T1000 (cell line): Measurements from ENCODE around the gene PHLDB3.
A peak's percentile ranks its signal among the peaks of the same experiment; 100 is the strongest.
"Not testable (repeated sequence)": the region's sequence is repeated elsewhere in the genome, so short reads cannot be mapped to it uniquely, and the experiment has no call there.

Experiments used
- DNase-seq: peaks from one replicate; lab custom pipeline; 2025; ENCODE audit warnings: mixed read lengths; lab: John Stamatoyannopoulos, UW

Gene PHLDB3

DNA sequence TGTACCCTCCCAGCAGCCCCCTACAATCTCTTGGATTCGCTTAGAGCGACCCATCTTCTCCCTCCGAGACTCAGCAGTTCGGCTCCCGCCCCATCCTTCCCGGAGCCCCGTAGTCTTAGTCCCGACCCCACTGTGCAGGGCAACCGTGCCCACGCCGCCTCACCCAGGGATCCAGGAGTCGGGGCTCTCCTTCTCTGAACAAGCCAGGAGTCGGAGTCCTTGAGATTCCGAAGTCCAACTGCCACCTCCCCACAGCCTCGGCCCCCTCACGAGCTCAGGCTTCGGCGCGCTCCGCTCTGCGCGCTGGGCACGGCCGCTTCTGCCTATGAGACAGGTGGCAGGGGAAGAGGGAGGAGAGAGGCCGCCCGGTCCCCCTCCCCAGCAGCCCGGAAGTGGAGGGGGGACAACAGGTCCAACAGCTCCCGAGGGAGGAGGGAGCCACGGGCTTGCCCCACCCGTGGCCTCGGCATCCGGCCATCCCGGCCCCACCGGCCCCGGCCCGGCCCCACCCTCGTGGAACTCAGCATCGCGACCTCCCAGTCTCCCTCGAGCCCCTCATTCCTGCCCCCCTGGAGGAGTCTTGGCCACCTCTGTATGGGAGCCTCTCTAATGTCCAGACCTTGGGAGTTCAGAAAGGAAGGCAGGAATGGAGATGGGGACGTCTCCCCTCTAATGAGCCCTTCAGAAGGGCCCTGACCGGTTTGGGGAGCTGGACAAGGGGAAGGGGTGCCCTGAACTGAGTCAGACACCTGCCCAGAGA lies at the start of gene PHLDB3:
PHLDB3 (minus strand) TSS at position 321 of the 760 bp plus-strand sequence. CDS start 628 bp downstream, outside the sequence.
- DNase-seq: no peak

DNA sequence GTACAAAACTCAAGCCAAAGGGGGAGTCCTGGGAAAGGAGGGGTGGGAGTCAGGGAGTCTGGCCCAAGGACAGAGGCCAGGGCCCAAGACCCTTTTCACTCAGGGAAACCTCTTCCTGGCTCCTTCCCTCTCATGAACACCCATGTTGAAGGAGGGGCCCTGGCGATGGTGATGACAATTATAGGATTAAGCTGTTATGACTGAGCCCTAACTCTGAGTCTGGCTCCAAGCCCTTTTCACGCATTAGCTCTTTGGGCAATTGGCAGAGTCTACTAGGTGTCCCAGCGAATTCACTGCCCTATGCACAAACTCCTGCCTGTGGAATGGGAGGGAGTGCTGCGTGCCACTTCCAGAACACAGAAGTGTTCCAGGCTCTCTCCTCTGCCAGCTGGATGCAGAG lies 49.1 kb upstream of the PHLDB3 start:
- DNase-seq: no peak

DNA sequence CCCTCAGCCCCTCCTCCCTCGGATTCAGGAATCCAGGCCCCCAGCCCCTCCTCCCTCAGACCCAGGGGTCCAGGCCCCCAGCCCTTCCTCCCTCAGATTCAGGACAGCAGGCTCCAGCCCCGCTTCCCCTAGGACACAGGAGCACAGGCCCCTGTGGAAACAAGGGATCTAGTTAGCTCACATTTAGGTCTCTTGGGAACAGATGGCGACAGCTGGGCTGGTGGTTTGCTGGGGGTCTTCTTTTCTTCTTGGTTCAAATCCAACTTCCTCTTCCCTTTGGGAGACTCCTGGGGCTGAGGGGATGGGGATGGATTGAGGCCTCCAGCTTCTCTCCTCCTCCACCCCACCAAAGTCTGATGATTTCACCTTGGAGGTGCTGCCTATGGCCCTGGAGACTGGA lies 48.1 kb upstream of the PHLDB3 start:
- no peak for DNase-seq

DNA sequence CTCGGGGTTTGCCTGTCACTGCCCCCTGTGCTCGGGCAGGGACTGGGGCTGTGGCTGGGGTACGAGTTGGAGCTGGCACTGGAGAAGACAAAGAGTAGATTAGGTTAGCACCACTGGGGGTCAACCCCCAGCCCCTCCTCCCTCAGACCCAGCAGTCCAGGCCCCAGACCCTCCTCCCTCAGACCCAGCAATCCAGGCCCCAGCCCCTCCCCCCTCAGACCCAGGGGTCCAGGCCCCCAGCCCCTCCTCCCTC lies 47.6 kb upstream of the PHLDB3 start:
- DNase-seq: no peak

DNA sequence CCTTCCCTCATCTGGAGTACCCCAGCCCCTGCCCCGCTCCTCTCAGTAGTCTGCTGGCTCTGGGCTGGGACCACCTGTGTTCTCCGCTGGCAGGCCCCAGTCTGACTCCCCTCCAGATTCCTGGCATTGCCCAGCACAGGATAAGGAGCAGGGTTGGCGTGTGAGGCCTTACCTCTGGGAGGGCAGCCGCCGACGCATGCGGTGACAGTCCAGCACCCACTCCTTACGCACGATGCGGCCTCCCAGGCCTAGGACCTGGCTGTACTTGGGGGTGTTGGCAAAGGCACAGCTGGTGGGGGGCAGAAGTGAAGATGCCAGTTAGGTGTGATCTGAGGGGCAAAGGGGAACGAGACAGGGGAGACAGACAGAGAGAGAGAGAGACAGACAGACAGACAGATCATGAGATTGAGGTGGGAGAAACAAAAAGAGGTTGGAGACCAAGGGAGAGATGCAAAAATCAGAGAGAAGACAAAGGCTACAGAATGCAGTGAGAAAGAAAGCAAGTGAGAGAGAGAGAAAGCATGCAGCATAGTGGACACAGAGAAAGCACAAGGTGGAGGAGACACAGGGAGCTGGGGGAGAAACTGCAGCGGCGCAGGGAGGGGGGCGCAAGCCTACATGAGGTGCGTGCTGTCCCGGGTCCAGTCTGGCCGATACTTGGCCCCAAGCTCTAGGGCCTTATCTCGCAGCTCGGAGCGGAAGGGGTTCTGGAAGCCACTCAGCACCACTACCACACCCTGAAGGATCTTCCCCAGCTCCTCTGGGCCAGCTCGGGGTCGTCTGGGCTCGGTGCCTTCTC lies 47.1 kb upstream of the PHLDB3 start:
- no peak for DNase-seq

DNA sequence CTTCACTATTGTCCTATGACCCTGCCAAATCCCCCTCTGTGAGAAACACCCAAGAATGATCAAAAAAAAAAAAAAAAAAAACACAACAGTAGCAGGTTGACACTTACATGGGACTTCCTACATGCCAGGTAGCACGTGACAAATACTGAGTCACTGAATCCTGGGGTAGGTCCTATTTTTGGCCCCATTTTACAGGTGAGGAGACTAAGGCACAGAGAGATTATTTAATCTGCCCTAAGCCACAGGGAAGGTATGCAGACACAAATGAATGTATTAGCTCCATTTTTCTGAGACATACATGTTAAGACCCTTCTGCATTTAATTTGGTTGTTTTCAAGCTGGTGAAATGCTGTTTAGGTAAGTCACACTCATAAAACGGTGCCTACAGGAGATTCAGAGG lies 44.2 kb upstream of the PHLDB3 start:
- no peak for DNase-seq

DNA sequence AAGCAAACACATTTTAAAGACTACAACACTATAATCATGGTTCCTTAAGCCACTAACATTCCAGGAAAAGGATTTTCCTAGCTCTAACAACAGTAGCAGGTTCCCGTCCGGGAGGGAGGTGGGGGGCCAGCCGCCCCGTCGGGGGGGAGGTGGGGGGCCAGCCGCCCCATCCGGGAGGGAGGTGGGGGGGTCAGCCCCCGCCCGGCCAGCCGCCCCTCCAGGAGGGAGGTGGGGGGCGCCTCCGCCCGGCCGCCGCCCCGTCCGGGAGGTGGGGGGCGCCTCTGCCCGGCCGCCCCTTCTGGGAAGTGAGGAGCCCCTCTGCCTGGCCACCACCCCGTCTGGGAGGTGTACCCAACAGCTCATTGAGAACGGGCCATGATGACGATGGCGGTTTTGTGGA lies 43.4 kb upstream of the PHLDB3 start:
- not testable (repeated sequence) for DNase-seq

DNA sequence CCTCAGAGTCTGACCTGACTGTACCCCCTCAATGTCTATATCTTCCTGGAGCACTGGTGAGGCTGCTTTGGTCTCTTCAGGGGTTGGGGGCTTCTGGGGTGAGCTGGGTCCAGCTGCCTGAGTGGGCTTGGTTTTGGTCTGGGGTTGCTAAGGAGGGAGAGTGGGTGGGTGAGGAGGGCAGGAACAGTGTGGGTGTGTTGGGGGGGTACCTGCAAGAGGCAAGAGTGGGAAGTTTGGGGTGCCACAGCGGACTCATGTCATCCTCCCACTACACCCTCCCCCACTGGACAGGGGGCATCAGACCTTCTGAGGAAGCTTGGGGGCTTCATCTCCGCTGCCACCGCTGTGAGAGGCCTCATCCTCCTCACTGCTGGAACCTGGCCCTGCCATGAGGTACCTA lies 42.0 kb upstream of the PHLDB3 start:
- DNase-seq: no peak

DNA sequence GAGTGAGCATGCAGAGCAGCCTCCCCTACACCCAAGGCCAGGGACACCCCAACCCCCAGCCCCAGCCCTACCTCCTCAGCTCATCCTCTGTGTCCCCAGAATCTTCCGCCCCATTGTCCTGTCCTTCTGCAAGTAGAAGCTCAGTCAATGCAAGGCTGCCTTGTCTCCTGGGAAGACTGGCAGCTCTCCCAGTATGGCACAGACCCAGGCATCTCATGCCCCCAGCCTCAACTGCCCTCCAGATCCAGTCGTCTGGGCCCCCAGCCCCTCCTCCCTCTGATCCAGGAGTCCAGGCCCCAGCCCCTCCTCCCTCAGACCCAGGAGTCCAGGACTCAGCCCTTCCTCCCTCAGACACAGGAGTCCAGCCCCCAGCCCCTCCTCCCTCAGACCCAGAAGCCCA lies 41.4 kb upstream of the PHLDB3 start:
- no peak for DNase-seq

DNA sequence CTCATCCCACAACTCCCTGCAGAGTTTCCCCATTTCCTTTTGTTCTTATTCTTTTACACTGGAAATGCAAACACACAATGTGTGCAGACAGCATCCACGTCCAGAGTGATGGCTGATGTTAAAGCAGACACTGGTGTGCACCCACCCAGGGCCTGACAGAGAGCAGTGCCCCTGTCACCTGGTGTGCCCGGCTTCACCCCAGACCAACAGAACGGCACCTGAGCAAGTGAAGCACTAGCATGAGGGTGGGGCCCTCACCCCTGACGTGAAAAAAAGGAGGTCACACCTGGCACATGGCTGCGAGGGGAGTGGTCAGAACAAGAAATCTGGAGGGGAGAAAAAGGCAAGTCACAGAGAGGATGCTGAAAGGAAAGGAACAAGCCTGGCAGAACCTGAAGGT lies 40.7 kb upstream of the PHLDB3 start:
- DNase-seq: no peak

DNA sequence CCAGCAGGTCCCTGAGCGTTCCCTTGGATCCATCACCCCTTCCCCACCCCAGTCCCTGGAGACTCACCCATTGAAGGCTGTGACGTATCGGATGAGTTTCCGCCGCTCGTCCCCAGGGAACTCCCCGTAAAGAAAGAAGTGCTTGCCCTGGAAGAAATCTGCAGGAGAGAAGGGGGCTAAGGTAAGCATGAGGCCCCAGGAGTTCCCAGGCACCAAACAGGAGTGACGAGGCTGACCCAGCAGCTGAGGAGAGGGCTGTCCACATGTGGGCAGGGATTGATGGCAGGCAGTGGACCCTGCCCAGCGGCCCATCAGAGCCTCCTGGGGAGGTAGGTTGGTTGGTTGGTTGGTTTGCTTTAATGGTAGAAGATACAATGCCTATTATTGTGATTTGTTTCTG lies 39.5 kb upstream of the PHLDB3 start:
- DNase-seq: no peak

DNA sequence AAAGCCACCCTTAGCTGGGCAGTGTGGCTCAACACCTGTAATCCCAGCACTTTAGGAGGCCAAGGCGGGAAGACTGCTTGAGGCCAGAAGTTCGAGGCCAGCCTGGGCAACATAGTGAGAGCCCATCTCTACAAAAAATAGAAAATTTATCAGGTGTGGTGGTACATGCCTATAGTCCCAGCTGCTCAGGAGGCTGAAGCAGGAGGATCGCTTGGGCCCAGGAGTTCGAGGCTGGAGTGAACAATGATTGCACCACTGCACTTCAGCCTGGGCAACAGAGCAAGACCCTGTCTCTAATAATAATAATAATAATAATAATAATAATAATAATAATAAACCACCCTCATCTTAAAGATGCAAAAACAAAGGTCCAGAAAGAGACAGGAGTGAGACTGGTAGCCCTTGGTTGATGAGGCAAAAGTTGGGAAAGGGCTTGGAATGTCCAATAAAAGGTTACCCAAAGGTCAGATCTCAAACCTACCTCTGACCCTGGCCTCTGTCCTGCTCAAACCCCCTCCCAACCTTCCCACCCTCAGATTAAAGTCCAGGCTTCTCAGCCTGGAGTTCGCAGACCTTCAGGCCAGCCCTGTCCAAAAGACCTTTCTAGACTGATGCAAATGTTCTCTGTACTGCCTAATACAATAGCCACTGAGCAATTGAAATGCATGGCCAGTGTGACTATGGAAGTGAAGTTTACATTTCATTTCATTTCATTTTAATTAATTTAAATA lies 37.5 kb upstream of the PHLDB3 start:
- DNase-seq: no peak

DNA sequence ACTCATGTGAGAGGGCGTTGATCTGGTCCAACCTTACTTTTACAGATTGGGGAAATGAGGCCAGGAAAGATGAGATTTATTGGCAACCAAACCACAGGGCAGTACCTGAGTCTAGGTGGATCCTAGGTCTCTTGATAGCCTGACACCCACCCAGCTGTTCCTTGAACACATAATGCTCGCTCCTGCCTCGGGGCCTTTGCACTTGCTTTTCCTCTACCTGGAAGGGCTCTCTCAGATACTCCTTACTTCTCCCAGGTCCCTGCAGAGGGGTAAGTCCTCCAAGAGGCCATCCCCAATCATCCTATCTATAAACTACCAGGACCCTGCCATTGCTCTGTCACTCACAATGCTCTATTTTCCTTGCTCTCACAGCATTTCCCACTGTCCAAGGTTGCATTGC lies 35.8 kb upstream of the PHLDB3 start:
- no peak for DNase-seq

DNA sequence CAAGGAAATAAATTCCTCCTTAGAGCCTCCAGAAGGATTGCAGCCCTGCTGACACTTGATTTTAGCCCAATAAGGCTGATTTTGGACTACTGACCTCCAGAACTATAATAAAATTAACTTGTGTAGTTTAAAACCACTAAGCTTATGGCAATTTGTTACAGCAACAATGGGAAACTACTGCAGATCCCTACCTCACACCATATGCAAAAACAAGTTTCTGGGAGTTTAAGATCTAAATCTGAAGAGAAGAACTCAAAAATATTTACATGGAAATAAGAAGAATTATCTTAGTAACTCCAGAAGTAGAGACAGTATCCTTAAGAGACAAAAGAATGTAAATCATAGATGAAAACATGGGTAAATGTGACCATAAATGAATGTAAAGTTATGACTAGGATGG lies 34.4 kb upstream of the PHLDB3 start:
- no peak for DNase-seq

DNA sequence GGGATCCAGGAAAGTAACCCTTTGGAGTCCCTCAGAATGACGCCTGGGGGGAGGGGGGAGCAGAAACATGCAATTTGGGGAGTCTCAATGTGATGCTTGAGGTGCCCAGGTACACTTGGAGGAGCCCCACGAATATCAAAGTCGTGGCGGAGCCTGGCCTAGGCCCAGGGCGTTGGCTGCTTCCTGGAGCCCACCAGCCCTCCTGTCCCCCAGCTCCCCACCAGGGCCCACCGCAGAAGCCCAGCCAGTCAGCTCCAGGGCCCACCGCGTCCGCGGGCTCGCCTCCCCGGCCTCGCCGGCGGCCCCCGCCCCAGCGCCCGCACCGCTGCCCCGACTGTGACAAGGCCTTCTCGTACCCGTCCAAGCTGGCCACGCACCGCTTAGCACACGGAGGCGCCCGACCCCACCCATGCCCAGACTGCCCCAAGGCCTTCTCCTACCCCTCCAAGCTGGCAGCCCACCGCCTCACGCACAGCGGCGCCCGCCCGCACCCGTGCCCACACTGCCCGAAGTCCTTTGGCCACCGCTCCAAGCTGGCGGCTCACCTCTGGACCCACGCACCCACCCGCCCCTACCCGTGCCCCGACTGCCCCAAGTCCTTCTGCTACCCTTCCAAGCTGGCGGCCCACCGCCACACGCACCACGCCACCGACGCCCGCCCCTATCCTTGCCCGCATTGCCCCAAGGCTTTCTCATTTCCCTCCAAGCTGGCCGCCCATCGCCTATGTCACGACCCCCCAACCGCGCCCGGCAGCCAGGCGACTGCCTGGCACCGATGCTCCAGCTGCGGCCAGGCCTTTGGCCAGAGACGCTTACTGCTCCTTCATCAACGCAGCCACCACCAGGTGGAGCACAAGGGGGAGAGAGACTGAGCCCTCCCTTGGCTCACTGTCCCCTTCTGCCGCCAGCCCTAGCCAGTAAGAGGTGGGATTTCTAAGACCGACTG lies 30.5 kb upstream of the PHLDB3 start:
- DNase-seq: no peak

DNA sequence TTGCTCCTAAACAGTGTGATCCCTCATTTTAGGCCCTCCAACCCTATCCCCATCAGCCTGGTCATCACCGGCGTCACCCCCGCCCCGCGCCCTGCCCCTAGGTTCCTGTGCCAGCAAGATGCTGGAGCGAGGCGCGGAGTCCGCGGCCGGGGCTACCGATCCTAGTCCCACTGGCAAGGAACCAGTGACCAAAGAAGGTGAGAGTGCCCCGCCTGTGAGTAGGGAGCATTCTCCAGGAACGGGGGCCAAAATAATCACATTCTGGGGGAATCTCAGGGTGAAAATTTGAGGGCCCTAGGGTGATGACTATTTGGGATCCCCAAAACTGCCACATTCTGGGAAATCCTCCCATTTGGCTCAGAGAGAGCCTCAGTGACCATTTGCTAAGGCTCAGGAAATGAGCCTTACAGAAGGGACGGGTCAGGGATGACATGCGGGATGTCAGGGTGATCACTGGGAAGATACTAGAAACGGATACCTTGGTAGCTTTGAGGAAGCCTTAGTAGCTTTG lies 29.8 kb upstream of the PHLDB3 start:
- DNase-seq: no peak

DNA sequence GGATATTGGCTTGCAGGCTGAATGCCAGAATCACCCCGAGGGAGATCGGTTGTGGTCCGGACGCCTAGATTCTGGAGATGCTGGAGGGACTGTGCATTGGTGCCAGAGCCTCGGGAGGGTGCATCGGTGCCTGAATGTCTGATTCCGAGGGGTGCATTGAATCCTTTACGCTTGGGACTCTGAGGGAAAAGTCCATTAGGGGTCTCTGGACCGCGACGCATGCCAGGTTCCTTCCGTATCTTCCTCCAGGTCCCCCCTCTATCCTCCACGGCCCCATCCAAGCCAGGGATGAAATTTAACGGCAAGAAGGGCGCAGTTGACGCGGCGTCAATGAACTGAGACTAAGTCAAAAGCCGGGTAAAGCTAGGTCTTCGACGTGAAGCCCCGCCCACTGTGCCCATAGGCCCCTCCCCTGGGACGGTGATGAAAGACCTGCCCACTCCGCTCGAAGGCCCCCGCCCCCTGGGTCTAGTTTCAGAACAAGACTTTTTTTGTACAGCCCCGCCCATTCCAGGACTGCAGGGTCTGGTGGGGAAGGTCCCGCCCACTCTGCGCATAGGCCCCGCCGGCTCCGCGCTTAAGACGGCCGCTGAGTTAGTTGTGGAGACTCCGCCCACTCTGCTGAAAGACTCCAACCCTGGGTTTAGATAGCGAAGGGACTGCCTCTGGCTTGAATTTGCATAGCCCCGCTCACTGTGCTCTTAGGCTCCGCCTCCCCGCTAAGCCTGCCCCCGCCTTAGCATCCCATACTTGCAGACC lies 29.2 kb upstream of the PHLDB3 start:
- DNase-seq: peak; percentile 97

DNA sequence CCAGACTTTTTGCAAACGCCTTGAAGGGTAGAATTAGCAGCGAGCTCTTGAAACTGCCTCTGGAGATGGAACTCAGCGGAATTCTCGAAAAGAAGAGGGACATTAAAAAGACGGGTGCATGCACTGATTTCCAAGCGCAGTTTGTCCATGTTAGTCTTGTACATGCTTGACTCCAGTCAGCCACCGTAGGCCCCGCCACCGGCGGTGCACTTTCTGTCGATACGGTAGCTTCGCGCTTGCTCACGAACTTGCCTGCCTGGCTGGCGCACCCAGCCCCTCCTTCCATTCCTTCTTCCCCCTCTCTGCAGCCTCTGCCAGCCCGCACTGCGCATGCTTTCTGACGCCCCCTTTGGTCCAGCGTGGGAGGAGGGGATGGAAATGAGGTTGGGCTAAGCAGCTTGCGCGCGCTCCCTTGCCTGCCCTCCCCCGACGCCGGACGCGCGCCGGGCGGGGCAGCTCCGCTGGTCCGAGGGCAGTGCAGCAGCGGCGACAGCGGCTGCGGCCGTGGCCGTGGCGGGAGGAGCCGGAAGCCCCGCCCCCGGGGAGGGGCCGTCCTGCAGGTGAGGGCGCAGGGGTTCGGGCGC lies 28.5 kb upstream of the PHLDB3 start, which contains the start of gene ZNF575:
ZNF575 (plus strand) TSS at position 227 of the 584 bp plus-strand sequence. CDS start 1,235 bp downstream, outside the sequence.
- peak; percentile 78 for DNase-seq

DNA sequence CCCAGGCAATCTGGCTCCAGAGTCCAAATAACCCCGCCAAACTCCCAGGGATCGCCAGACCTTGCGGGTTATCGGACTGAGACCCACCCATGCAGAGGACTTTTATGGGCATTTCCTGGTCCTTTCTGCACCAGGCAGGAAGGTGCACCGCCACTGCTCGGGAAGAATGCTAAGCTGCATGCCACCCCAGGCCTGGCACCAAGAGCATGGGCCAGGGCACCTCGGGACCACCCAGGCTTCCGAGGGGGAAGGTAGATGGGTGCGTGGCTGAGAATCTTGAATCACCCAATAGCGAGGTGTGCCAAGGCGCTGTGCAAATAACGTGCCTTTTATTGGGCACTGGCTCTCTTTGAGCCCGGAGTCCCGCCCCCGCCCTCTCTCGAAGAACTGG lies 28.0 kb upstream of the PHLDB3 start:
- DNase-seq: peak; percentile 53

DNA sequence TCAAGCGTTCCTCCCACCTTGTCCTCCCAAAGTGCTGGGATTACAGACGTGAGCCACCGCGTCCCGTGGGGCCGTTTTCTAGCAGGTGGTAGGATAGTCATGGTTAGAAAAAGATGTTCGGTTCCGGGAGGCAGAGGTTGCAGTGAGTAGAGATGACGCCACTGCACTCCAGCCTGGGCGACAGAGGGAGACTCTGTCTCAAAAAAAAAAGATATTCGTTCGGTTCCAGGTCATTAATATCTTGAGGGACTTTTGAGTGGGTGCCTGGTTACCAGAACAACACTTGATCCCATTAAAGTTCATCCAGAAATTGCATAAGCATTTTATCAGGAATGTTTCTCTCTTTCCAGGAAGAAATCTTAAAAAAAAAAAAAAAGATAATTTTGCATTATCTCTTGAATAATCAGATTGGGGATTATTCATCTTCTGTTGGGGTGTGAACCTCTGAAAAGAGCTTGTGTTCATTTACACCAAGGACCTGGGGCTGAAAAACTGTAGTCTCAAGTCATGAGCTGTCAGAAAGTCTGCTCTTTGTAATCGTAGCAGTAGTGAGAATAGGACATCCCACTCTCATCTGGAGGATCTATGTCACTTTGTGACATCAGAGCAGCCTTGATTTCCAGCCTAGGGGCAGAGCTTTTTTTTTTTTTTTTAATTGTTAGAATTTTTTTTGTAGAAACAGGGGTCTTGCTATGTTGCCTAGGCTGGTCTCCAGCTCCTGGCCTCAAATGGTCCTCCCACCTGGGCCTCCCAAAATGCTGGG lies 23.5 kb upstream of the PHLDB3 start:
- no peak for DNase-seq
